ENCODE results near the gene TTC7B. TPM values are rescaled to one million over a fixed set of nuclear protein-coding genes. Genes with fewer than 3 reads are reported as not detected.

The TTC7B gene
- total and polyA plus RNA-seq, 2 of the 8 experiments (the other 6 are each of a cell fraction or from before 2014, with no cell fraction given): 23.7 to 34.0 TPM

DNA sequence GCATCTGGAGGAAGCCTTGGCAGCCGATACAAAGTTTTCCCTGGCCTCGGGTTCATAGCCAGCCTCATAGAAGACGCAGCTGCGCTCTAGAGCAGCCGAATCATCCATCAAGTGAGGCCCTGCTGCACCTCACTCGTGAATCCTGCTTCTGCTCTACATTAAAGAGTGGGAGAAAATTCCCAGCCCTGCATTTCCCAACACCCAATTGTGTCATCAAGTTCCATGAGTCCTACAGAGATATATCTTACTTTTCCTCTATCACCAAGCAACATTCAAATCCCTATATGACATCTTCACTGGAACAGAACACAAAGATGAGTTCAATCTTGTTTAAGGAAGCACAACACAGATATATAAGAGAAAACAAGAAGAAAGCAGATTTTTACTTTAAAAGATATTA lies 139.3 kb downstream of the TTC7B start (continued):
- TF ChIP-seq, protein P1, sequence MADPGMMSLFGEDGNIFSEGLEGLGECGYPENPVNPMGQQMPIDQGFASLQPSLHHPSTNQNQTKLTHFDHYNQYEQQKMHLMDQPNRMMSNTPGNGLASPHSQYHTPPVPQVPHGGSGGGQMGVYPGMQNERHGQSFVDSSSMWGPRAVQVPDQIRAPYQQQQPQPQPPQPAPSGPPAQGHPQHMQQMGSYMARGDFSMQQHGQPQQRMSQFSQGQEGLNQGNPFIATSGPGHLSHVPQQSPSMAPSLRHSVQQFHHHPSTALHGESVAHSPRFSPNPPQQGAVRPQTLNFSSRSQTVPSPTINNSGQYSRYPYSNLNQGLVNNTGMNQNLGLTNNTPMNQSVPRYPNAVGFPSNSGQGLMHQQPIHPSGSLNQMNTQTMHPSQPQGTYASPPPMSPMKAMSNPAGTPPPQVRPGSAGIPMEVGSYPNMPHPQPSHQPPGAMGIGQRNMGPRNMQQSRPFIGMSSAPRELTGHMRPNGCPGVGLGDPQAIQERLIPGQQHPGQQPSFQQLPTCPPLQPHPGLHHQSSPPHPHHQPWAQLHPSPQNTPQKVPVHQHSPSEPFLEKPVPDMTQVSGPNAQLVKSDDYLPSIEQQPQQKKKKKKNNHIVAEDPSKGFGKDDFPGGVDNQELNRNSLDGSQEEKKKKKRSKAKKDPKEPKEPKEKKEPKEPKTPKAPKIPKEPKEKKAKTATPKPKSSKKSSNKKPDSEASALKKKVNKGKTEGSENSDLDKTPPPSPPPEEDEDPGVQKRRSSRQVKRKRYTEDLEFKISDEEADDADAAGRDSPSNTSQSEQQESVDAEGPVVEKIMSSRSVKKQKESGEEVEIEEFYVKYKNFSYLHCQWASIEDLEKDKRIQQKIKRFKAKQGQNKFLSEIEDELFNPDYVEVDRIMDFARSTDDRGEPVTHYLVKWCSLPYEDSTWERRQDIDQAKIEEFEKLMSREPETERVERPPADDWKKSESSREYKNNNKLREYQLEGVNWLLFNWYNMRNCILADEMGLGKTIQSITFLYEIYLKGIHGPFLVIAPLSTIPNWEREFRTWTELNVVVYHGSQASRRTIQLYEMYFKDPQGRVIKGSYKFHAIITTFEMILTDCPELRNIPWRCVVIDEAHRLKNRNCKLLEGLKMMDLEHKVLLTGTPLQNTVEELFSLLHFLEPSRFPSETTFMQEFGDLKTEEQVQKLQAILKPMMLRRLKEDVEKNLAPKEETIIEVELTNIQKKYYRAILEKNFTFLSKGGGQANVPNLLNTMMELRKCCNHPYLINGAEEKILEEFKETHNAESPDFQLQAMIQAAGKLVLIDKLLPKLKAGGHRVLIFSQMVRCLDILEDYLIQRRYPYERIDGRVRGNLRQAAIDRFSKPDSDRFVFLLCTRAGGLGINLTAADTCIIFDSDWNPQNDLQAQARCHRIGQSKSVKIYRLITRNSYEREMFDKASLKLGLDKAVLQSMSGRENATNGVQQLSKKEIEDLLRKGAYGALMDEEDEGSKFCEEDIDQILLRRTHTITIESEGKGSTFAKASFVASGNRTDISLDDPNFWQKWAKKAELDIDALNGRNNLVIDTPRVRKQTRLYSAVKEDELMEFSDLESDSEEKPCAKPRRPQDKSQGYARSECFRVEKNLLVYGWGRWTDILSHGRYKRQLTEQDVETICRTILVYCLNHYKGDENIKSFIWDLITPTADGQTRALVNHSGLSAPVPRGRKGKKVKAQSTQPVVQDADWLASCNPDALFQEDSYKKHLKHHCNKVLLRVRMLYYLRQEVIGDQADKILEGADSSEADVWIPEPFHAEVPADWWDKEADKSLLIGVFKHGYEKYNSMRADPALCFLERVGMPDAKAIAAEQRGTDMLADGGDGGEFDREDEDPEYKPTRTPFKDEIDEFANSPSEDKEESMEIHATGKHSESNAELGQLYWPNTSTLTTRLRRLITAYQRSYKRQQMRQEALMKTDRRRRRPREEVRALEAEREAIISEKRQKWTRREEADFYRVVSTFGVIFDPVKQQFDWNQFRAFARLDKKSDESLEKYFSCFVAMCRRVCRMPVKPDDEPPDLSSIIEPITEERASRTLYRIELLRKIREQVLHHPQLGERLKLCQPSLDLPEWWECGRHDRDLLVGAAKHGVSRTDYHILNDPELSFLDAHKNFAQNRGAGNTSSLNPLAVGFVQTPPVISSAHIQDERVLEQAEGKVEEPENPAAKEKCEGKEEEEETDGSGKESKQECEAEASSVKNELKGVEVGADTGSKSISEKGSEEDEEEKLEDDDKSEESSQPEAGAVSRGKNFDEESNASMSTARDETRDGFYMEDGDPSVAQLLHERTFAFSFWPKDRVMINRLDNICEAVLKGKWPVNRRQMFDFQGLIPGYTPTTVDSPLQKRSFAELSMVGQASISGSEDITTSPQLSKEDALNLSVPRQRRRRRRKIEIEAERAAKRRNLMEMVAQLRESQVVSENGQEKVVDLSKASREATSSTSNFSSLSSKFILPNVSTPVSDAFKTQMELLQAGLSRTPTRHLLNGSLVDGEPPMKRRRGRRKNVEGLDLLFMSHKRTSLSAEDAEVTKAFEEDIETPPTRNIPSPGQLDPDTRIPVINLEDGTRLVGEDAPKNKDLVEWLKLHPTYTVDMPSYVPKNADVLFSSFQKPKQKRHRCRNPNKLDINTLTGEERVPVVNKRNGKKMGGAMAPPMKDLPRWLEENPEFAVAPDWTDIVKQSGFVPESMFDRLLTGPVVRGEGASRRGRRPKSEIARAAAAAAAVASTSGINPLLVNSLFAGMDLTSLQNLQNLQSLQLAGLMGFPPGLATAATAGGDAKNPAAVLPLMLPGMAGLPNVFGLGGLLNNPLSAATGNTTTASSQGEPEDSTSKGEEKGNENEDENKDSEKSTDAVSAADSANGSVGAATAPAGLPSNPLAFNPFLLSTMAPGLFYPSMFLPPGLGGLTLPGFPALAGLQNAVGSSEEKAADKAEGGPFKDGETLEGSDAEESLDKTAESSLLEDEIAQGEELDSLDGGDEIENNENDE (IDR thresholded peaks at IDR 0.05; ENCODE audit: insufficient replicate concordance, low read length): no peak
- TF ChIP-seq, protein P2, sequence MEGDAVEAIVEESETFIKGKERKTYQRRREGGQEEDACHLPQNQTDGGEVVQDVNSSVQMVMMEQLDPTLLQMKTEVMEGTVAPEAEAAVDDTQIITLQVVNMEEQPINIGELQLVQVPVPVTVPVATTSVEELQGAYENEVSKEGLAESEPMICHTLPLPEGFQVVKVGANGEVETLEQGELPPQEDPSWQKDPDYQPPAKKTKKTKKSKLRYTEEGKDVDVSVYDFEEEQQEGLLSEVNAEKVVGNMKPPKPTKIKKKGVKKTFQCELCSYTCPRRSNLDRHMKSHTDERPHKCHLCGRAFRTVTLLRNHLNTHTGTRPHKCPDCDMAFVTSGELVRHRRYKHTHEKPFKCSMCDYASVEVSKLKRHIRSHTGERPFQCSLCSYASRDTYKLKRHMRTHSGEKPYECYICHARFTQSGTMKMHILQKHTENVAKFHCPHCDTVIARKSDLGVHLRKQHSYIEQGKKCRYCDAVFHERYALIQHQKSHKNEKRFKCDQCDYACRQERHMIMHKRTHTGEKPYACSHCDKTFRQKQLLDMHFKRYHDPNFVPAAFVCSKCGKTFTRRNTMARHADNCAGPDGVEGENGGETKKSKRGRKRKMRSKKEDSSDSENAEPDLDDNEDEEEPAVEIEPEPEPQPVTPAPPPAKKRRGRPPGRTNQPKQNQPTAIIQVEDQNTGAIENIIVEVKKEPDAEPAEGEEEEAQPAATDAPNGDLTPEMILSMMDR (IDR thresholded peaks at IDR 0.05; ENCODE audit: control extremely low read depth in 1 of 3, insufficient read depth in 1 of 3, low read depth in 1 of 3, low read length in 3 of 3): no peak
- TF ChIP-seq ASH2L (IDR thresholded peaks at IDR 0.05; ENCODE audit: low read length) (no peak), SP1 (IDR thresholded peaks at IDR 0.05; ENCODE audit: low read depth, low read length) (no peak), JUND (IDR thresholded peaks at IDR 0.05; ENCODE audit: low read length) (no peak), GTF2F1 (IDR thresholded peaks at IDR 0.05; ENCODE audit: borderline replicate concordance, low read depth, low read length) (no peak), KDM4A (IDR thresholded peaks at IDR 0.05; ENCODE audit: low read depth, low read length, severe bottlenecking) (no peak)
